Stomach smooth muscle (tissue), 2 donors: Measurements from ENCODE around the gene GLTPD2.

Experiments
- H3K27ac ChIP-seq: one replicate; pipeline ENCODE4 v1.7.0; 2013; ENCODE audit warnings: mild to moderate bottlenecking, low read length, inconsistent platforms
- H3K27me3 ChIP-seq, 2 donors: one replicate each; pipeline ENCODE4 v1.7.0; 2013; ENCODE audit warnings: low read length in 2 of 2; ENCODE audit not compliant: insufficient read depth in 2 of 2, control insufficient read depth in 1 of 2
- H3K36me3 ChIP-seq, 2 donors: one replicate each; pipeline ENCODE4 v1.7.0; 2013; ENCODE audit warnings: low read length in 2 of 2; ENCODE audit not compliant: control insufficient read depth in 2 of 2, insufficient read depth in 2 of 2
- H3K4me1 ChIP-seq: one replicate; pipeline ENCODE4 v1.7.0; 2013; ENCODE audit warnings: low read length; ENCODE audit not compliant: control insufficient read depth, insufficient read depth
- H3K4me3 ChIP-seq, 2 donors: one replicate each; pipeline ENCODE4 v1.7.0; 2013; ENCODE audit warnings: low read length in 2 of 2
- H3K9ac ChIP-seq, 2 donors: one replicate each; pipeline ENCODE4 v1.7.0; 2013; ENCODE audit warnings: low read length in 2 of 2, mild to moderate bottlenecking in 1 of 2
- H3K9me3 ChIP-seq, 2 donors: one replicate each; pipeline ENCODE4 v1.7.0; 2013; ENCODE audit warnings: low read length in 2 of 2; ENCODE audit not compliant: control insufficient read depth in 2 of 2
- donor health status: healthy.
- donor health status: Pancreatic carcinoma.

GLTPD2 gene

DNA sequence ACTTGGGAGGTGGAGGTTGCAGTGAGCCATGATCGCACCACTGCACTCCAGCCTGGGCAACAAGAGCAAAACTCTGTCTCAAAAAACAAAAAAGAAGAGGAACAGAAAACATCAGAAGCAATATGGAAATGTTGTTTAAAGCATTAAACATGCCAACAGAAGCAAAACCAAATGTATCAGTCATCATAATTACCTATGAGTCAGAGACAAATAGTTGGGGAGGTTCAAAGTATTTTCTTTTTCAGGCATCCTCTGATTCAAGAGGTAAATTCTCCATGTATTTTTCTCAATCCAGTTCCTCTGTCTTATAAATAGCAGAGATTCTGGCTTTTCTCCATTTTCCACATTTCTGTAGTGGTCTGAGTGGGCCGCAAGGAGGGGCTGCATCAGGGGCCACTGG is 19.1 kb upstream of the GLTPD2 start:
- H3K4me3 ChIP-seq, result no peak overlapping the region
- H3K9me3 ChIP-seq, result no peaks in the 10 kb centered on the region
- no peaks in the 10 kb centered on the region for H3K36me3 ChIP-seq
- no peak overlapping the region for H3K27ac ChIP-seq
- H3K9ac ChIP-seq, result no peak overlapping the region
- H3K27me3 ChIP-seq, result peaks cover 2 to 3% of the 10 kb centered on the region in 2 donors
- H3K4me1 ChIP-seq, result no peaks in the 10 kb centered on the region

DNA sequence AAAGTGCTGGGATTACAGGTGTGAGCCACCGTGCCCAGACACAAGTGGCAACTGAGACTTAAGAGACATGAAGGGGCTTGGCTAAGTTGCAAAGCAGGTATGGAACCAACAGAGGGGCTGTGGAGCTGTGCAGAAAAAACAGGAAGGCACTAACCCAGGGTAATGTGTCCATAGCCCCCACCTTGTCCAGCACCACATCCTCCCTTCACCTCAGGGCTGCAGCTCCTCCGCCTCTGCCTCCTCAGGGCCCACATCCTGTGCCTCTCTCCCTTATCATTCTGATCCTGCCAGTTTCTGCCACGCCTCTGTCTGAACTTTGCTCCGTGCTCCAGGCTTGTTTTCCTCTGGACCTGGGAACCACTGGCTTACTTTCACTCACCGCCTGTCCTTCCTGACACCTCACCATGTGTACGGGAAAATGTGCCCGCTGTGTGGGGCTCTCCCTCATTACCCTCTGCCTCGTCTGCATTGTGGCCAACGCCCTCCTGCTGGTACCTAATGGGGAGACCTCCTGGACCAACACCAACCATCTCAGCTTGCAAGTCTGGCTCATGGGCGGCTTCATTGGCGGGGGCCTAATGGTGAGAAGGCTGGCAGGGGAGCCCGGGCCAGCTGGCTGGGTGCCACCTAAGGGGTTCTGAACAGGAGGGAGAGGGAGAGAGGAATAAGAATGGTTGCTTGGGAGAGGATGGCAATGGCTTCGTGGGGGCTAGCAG is 17.1 kb upstream of the GLTPD2 start, which contains the start of gene TM4SF5:
TM4SF5 (plus strand) TSS at position 368 of the 716 bp plus-strand sequence; CDS start at position 405, 37 bp downstream.
- Histone ChIP-seq H3K4me1 (no peaks in the 10 kb centered on the region), H3K9me3 (no peaks in the 10 kb centered on the region), H3K27ac (no peak within 1 kb of the TSS), H3K27me3 (peaks cover 2 to 3% of the 10 kb centered on the region in 2 donors), H3K36me3 (no peaks in the 10 kb centered on the region), H3K4me3 (no peak within 1 kb of the TSS), H3K9ac (no peak within 1 kb of the TSS)

DNA sequence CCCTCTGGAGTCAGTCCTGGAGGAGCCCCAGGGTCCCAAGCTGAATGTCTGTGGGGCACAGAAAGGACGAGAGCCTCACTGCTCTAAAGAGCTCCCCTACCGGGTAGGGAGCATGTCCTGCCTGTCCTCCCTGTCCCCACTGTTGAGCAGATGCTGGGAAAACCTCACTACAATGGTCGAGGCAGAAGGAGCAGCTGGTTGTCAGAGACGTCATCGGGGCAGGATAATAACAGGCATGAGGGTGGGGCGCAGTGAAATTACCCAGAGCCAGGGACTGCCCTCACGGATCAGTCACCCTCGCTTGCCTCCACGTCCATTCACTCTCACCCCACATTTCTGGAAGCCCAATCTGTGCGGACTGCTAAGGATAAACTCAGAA is 16.5 kb upstream of the GLTPD2 start:
- no peaks in the 10 kb centered on the region for H3K36me3 ChIP-seq
- no peak overlapping the region for H3K27ac ChIP-seq
- no peaks in the 10 kb centered on the region for H3K4me1 ChIP-seq
- H3K4me3 ChIP-seq, result no peak overlapping the region
- peaks cover 2 to 3% of the 10 kb centered on the region in 2 donors for H3K27me3 ChIP-seq
- H3K9me3 ChIP-seq, result no peaks in the 10 kb centered on the region
- no peak overlapping the region for H3K9ac ChIP-seq

DNA sequence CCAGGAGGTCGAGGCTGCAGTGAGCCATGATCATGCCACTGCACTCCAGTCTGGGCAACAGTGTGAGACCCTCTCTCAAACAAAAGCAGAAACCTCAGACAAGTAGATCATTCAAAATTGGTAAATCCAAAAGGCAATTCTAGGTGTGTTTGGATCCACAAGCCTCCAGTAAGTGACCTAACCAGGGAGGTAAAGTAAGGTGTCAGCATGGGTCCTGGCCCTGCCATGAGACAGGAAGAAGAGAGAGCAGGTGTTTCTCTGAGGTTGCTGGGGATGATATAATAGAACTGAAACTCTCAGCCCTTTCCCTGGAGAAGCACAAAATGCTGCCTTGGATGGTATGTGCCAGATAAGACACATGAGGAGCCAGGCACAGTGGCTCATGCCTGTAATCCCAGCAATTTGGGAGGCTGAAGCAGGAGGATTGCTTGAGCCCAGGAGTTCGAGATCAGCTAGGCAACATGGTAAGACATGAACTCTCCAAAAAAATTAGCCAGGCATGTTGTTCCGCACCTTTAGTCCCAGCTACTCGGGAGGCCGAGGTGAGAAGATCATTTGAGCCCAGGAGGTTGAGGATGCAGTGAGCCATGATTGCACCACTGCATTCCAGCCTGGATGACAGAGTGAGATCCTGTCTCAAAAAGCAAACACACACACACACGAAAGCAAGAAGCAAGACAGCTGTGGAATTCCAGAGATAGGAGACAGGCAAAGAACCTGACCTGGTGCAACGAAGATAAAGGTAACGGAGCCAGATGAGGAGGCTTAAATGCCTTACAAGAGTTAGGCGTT is 10.6 kb upstream of the GLTPD2 start:
- Histone ChIP-seq H3K4me3 (no peak overlapping the region), H3K36me3 (no peaks in the 10 kb centered on the region), H3K9me3 (no peaks in the 10 kb centered on the region), H3K9ac (no peak overlapping the region), H3K27ac (no peak overlapping the region), H3K27me3 (peaks cover 15 to 17% of the 10 kb centered on the region in 2 donors), H3K4me1 (no peaks in the 10 kb centered on the region)

DNA sequence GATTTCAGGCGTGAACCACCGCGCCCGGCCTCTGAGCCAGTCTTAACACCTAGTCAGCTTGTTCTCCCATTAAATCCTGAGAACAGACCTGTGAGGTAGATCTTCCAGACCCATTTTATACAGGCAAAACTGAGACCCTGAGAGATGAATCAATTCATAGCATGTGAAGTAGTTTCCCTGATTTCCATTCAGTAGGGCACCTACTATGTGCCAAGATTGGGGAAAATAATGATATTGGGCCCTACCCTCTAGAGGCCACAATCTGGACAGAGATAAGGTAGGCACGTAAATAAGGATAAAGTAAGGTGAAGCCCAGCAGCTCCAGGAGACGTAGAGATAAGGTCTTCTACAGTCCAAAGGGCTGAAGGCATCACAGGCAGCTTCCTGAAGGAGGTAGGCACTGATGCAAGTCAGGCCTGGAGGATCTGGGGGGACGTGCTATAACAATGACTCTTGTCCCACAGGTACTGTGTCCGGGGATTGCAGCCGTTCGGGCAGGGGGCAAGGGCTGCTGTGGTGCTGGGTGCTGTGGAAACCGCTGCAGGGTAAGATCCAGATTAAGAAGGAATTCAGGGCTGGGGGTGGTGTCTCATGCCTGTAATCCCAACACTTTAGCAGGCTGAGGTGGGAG is 8.3 kb upstream of the GLTPD2 start:
- H3K4me1 ChIP-seq, result peaks cover 5% of the 10 kb centered on the region
- H3K27ac ChIP-seq, result no peak overlapping the region
- no peaks in the 10 kb centered on the region for H3K36me3 ChIP-seq
- no peaks in the 10 kb centered on the region for H3K9me3 ChIP-seq
- no peak overlapping the region for H3K9ac ChIP-seq
- peaks cover 23% of the 10 kb centered on the region in 2 donors for H3K27me3 ChIP-seq
- H3K4me3 ChIP-seq, result no peak overlapping the region

DNA sequence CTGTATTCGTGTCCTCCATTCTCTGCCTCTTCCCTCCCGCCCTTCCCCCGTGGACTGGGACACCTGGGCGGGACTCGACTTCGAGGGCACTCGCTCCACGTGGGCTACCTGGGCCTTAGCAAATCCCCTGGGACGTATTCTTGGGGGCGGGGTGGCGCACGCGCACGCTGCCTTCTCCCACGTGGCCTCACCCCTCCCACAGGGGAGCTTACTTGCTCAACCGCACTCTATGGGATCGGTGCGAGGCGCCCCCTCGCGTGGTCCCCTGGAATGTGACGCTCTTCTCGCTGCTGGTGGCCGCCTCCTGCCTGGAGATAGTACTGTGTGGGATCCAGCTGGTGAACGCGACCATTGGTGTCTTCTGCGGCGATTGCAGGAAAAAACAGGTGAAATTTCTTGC is 6.1 kb upstream of the GLTPD2 start:
- H3K9me3 ChIP-seq, result no peaks in the 10 kb centered on the region
- no peak overlapping the region for H3K4me3 ChIP-seq
- no peak overlapping the region for H3K9ac ChIP-seq
- peaks cover 19% of the 10 kb centered on the region for H3K4me1 ChIP-seq
- H3K36me3 ChIP-seq, result no peaks in the 10 kb centered on the region
- H3K27ac ChIP-seq, result no peak overlapping the region
- H3K27me3 ChIP-seq, result peaks cover 27 to 28% of the 10 kb centered on the region in 2 donors

DNA sequence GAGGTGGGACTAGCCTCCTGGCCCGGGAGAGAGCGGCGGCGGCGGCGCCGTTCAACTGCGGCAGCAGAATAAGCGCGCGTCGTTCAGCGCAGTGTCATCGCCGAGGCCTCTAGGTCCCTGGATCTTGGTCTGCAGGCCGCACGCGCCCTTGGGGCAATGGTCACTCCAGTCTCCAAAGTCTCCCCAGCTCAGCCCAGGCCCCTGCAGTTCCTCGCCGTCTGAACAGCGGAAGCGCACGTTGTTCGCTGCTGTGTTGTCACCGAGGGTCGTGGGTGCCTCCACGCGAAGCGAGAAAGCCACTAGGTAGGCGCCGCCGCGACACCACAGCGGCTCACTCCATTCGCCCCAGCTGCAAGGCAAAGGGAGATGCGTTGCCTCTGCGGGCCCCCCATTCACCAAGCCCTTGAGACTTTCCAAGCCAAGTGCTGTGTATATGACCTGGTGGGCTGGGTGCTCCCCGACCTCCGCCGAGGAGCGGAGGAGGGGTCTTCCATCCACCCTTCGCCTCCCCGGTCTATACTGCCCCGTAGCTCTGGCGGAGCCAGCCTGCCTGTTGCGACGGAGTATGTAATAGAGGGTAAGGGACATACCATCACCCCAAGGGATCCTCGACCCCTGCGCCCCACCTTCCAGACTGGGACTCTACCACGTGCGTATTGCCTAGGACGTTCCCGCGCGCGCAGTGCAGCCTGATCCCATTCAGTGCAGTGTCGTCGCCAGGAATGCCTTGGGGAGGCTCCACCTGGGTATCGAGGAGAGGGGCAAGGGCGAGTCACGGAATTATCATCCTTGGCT is 3.3 kb upstream of the GLTPD2 start:
- no peak overlapping the region for H3K27ac ChIP-seq
- H3K4me3 ChIP-seq, result peak overlapping the region; percentile 68 to 75
- peaks cover 32% of the 10 kb centered on the region for H3K4me1 ChIP-seq
- H3K27me3 ChIP-seq, result peaks cover 20 to 25% of the 10 kb centered on the region in 2 donors
- H3K9ac ChIP-seq, result peak overlapping the region; percentile 21 to 24
- H3K9me3 ChIP-seq, result no peaks in the 10 kb centered on the region
- H3K36me3 ChIP-seq, result no peaks in the 10 kb centered on the region

DNA sequence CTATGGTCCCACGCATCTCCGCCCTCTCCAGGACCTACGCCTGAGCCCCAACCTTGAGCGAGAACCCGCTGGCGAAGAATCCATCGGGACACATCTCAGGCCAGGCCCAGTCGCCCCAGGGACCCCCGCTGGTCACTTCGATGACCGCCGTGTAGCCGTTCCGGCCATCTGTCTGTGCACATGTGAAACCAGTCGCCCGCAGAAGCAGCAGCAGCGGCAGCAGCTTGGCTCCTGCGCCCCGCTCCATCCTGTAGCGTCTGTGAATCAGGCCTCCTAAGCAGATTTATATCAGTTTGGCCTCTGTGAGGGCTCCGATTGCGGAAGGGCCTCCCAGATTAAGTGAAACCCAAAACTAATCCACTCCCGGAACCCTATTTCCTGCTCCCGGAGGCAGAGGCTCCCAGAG is 2.7 kb upstream of the GLTPD2 start, which contains the start of gene VMO1:
VMO1 (minus strand) TSS at position 259 of the 406 bp plus-strand sequence; CDS start at position 247, 12 bp downstream.
- Histone ChIP-seq H3K4me3 (peak within 1 kb of the TSS; percentile 68 to 75), H3K9me3 (no peaks in the 10 kb centered on the region), H3K4me1 (peaks cover 35% of the 10 kb centered on the region), H3K36me3 (no peaks in the 10 kb centered on the region), H3K9ac (peak within 1 kb of the TSS; percentile 24 to 36), H3K27me3 (peaks cover 17 to 22% of the 10 kb centered on the region in 2 donors), H3K27ac (no peak within 1 kb of the TSS)

DNA sequence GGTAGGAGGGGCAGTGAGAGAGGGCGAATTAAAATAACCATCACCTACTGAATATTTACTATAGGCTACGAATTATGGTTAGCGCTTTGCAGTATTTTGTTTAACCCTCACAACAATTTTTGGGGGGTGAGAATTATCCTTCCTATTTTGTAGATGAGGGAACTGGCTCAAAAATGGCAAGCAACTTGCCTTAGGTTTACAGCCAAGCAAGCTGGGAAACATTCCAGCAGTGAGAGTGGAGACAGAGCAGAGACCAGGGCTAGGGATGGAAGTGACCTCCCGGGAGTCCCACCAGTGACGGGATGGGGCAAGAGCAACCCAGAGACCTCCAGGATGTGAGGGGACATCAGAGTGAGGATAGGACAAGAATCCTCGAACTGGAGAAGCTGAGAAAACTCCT is 2.2 kb upstream of the GLTPD2 start:
- peaks cover 35% of the 10 kb centered on the region for H3K4me1 ChIP-seq
- no peak overlapping the region for H3K27ac ChIP-seq

More for the DNA sequence above, 2.2 kb upstream of the GLTPD2 start:
- H3K27me3 ChIP-seq, result peaks cover 17 to 22% of the 10 kb centered on the region in 2 donors
- peak overlapping the region; percentile 18 to 36 for H3K9ac ChIP-seq
- no peaks in the 10 kb centered on the region for H3K36me3 ChIP-seq
- no peaks in the 10 kb centered on the region for H3K9me3 ChIP-seq
- peak overlapping the region; percentile 68 to 75 for H3K4me3 ChIP-seq
